ENCODE results near the gene SYT5. TPM values are rescaled to one million over a fixed set of nuclear protein-coding genes. Genes with fewer than 3 reads are reported as not detected.

Gene SYT5
- total and polyA plus RNA-seq, 9 of the 15 experiments (the other 6 are each of a cell fraction or from before 2014, with no cell fraction given): 1.3 to 20.9 (median 8.8) TPM

GRCh38 chr19:55178781-55179599 lies 1.1 kb downstream of the SYT5 start (continued):
- TF ChIP-seq NRF1 (conservative IDR thresholded peaks at IDR 0.05 in 1 of 2, IDR thresholded peaks at IDR 0.05 in 1 of 2) (peak; percentile 61 to 71), VEZF1 (CRISPR knock-in tag; IDR thresholded peaks at IDR 0.05) (peak; percentile 61), CBFA2T2 (conservative IDR thresholded peaks at IDR 0.05) (no peak), MEF2D (tag; conservative IDR thresholded peaks at IDR 0.05; ENCODE audit: low read depth) (0 out of 2 replicates have a peak, but pooled peaks have one; percentile 33), RFX5 (IDR thresholded peaks at IDR 0.05; ENCODE audit: low read depth, low read length) (no peak), CREB5 (CRISPR knock-in tag; IDR thresholded peaks at IDR 0.05) (no peak), NFE2 (IDR thresholded peaks at IDR 0.05; ENCODE audit: low read depth) (no peak), ZNF639 (CRISPR knock-in tag; conservative IDR thresholded peaks at IDR 0.05 in 1 of 2, IDR thresholded peaks at IDR 0.05 in 1 of 2) (0 out of 4 replicates have a peak, but pooled peaks of 1 of the 2 experiments have one; percentile 42), GTF2A2 (tag; IDR thresholded peaks at IDR 0.05) (no peak), ZSCAN32 (CRISPR knock-in tag; IDR thresholded peaks at IDR 0.05) (no peak), ZNF696 (CRISPR knock-in tag; conservative IDR thresholded peaks at IDR 0.05) (no peak), MAZ (CRISPR knock-in tag; conservative IDR thresholded peaks at IDR 0.05 in 1 of 2, IDR thresholded peaks at IDR 0.05 in 1 of 2) (peak in 1 of 2 experiments; percentile 48; a peak in 2 of 4 replicates), GABPB2 (CRISPR knock-in tag; conservative IDR thresholded peaks at IDR 0.05) (no peak), ZNF146 (CRISPR knock-in tag; IDR thresholded peaks at IDR 0.05; ENCODE audit: unreplicated experiment) (no peak), LARP7 (IDR thresholded peaks at IDR 0.05) (peak; percentile 67; the same call in 1 of the 2 replicates), HMGXB4 (CRISPR knock-in tag; IDR thresholded peaks at IDR 0.05) (no peak), ZNF644 (tag; IDR thresholded peaks at IDR 0.05; ENCODE audit: low read depth) (peak; percentile 80), CSDE1 (IDR thresholded peaks at IDR 0.05) (peak in 1 of 2 experiments; percentile 99; a peak in 2 of 4 replicates), SRF (CRISPR knock-in tag; IDR thresholded peaks at IDR 0.05) (no peak), GABPA (tag; conservative IDR thresholded peaks at IDR 0.05; ENCODE audit: low read depth) (peak; percentile 72), MTF1 (CRISPR knock-in tag; IDR thresholded peaks at IDR 0.05; ENCODE audit: borderline replicate concordance) (no peak), ZNF76 (CRISPR knock-in tag; IDR thresholded peaks at IDR 0.05; ENCODE audit: borderline replicate concordance) (no peak)
